PC-3 (cell line): ENCODE measurements around the gene FBXW4.

ENCODE experiments used
- EZH2 ChIP-seq: fragments of 300-600 bp; sonication (generic); IDR thresholded peaks from one replicate; pipeline ENCODE4 v1.6.1; 2017; ENCODE audit warnings: antibody characterized with exemption, mild to moderate bottlenecking, low read length; ENCODE audit not compliant: unreplicated experiment
- TF ChIP-seq, protein P1 (sequence below): fragments of 300-600 bp; sonication (generic); conservative IDR thresholded peaks from 2 replicates; pipeline ENCODE4 v1.5.1; 2017; ENCODE audit warnings: antibody characterized with exemption, low read depth, mild to moderate bottlenecking, low read length

DNA sequence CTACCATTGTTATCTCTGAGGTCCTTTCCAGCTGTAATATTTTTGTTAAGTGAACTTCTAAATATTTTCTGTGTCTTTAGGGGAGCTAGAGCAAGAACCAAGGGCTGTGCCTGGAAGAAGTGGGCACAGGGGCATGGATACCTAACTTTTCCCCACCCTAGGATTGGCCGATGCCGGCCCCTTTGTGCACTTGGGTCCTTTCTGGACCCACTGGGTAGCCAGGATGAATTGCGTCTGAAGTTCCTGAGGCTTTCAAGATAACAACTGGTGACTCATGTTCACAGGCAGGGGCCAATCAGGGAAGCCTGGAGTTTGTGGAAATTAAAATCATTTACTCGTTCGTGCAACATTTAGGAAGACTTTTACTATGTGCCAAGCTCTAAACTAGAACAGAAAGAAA lies 106.1 kb downstream of the FBXW4 start:
- TF ChIP-seq, protein P1, sequence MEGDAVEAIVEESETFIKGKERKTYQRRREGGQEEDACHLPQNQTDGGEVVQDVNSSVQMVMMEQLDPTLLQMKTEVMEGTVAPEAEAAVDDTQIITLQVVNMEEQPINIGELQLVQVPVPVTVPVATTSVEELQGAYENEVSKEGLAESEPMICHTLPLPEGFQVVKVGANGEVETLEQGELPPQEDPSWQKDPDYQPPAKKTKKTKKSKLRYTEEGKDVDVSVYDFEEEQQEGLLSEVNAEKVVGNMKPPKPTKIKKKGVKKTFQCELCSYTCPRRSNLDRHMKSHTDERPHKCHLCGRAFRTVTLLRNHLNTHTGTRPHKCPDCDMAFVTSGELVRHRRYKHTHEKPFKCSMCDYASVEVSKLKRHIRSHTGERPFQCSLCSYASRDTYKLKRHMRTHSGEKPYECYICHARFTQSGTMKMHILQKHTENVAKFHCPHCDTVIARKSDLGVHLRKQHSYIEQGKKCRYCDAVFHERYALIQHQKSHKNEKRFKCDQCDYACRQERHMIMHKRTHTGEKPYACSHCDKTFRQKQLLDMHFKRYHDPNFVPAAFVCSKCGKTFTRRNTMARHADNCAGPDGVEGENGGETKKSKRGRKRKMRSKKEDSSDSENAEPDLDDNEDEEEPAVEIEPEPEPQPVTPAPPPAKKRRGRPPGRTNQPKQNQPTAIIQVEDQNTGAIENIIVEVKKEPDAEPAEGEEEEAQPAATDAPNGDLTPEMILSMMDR, result no peak
- TF ChIP-seq EZH2, result no peak
